HG02852 (cell line): Measurements from ENCODE around the gene TMEM139.
"Not testable (repeated sequence)": the region's sequence is repeated elsewhere in the genome, so short reads cannot be mapped to it uniquely, and the experiment has no call there.

Source experiments
- ATAC-seq: cut with Tn5 transposase; IDR thresholded peaks from one replicate; pipeline ENCODE4 v1.9.1; 2021; ENCODE audit warnings: mild to moderate bottlenecking, moderate library complexity; ENCODE audit not compliant: unreplicated experiment

The TMEM139 gene

GRCh38 chr7:143287935-143288826 is 3.4 kb downstream of the TMEM139 start, which contains the start of gene CASP2:
Gene CASP2, plus strand, starts transcription at chr7:143288351. Its CDS starts 105 bp downstream, at chr7:143288456.
- ATAC-seq: peak; percentile 86

GRCh38 chr7:143288836-143289235 is 4.1 kb downstream of the TMEM139 start:
- no peak for ATAC-seq

GRCh38 chr7:143289421-143289820 is 4.7 kb downstream of the TMEM139 start:
- no peak for ATAC-seq

GRCh38 chr7:143289888-143290287 is 5.1 kb downstream of the TMEM139 start:
- ATAC-seq: not testable (repeated sequence)

GRCh38 chr7:143290293-143290692 is 5.5 kb downstream of the TMEM139 start:
- no peak for ATAC-seq

- no peak for ATAC-seq
Measured at GRCh38 chr7:143292876-143293275, 8.1 kb downstream of the TMEM139 start.

- ATAC-seq: no peak
Measured at GRCh38 chr7:143295870-143296269, 11.1 kb downstream of the TMEM139 start.

GRCh38 chr7:143296686-143297085 is 11.9 kb downstream of the TMEM139 start:
- no peak for ATAC-seq

GRCh38 chr7:143299346-143299745 is 14.6 kb downstream of the TMEM139 start:
- no peak for ATAC-seq

GRCh38 chr7:143299840-143300239 is 15.1 kb downstream of the TMEM139 start:
- no peak for ATAC-seq

- no peak for ATAC-seq
Measured at GRCh38 chr7:143300959-143301935, 16.5 kb downstream of the TMEM139 start.

GRCh38 chr7:143303733-143304132 is 19.0 kb downstream of the TMEM139 start:
- ATAC-seq: no peak

GRCh38 chr7:143304938-143305337 is 20.2 kb downstream of the TMEM139 start:
- no peak for ATAC-seq

- ATAC-seq: no peak
Measured at GRCh38 chr7:143305423-143306070, 20.8 kb downstream of the TMEM139 start.

GRCh38 chr7:143308632-143309031 is 23.9 kb downstream of the TMEM139 start:
- no peak for ATAC-seq

GRCh38 chr7:143314127-143314526 is 29.4 kb downstream of the TMEM139 start:
- ATAC-seq: no peak

GRCh38 chr7:143315776-143316175 is 31.0 kb downstream of the TMEM139 start, which contains the start of gene CLCN1:
Gene CLCN1, plus strand, starts transcription at chr7:143316111. Its CDS starts 102 bp downstream, at chr7:143316213.
- no peak for ATAC-seq

- ATAC-seq: no peak
Measured at GRCh38 chr7:143316492-143316891, 31.7 kb downstream of the TMEM139 start.

- ATAC-seq: no peak
Measured at GRCh38 chr7:143318661-143319060, 33.9 kb downstream of the TMEM139 start.

- ATAC-seq: no peak
Measured at GRCh38 chr7:143320620-143321019, 35.9 kb downstream of the TMEM139 start.

- no peak for ATAC-seq
Measured at GRCh38 chr7:143321242-143321641, 36.5 kb downstream of the TMEM139 start.
